ENCODE measurements around the gene AKR1B15. TPM values are rescaled to one million over a fixed set of nuclear protein-coding genes. Genes with fewer than 3 reads are reported as not detected.
"Not testable (repeated sequence)": the region's sequence is repeated elsewhere in the genome, so short reads cannot be mapped to it uniquely, and the experiment has no call there.

AKR1B15 gene
- total and polyA plus RNA-seq, 2 of the 4 experiments (the other 2 are of a cell fraction): not detected

DNA sequence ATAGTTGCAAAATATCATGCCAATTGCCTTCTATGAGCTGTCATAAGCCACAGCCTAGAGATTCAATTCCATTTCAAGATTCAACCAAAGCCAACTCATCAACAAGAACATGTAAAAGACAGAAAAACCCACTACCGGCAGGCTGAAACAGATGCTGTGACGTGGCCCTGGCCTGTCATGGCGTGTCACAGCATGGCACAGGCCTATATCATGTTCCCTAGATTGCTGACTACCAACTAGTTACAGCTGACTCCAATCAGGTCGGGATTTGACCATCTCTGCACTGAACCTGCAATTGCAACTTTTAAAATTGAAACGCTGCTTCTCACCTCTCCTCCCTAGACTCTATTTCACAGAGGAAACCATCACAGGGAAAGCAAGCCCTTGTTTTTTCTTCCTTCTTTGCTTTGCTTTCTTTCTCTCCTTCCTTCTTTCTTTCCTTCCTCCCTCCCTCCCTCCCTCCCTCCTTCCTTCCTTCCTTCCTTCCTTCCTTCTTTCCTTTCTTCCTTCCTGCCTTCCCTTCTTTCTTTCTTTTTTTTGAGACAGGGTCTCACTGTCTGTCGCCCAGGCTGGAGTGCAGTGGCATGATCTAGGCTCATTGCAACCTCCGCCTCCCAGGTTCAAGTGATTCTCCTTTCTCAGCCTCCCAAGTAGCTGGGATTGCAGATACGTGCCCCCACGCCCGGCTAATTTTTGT, 22.2 kb upstream of the AKR1B15 start:
- H3K4me3 ChIP-seq (ENCODE audit: insufficient read depth, low read depth, low read length); H4K8ac ChIP-seq (ENCODE audit: low read depth in 2 of 2, low read length in 2 of 2); H4K20me1 ChIP-seq (ENCODE audit: insufficient read depth, low read length); H3K23ac ChIP-seq (ENCODE audit: low read depth, low read length); H2BK20ac ChIP-seq (ENCODE audit: low read depth, low read length); H3K27ac ChIP-seq (ENCODE audit: insufficient read depth, low read length); H3K36me3 ChIP-seq (ENCODE audit: control insufficient read depth, insufficient read depth, low read length); H3K4me2 ChIP-seq (ENCODE audit: low read depth, low read length); dilution Hi-C loops (cut with HindIII; ENCODE audit: low sequenced_read_pairs, unreplicated experiment); H2AFZ ChIP-seq (replicated peaks; ENCODE audit: low read length, poor library complexity); DNase-seq; H2AK9ac ChIP-seq (replicated peaks; ENCODE audit: low read depth, low read length, poor library complexity); H3K56ac ChIP-seq (ENCODE audit: extremely low read depth, insufficient read depth, low read length); H3K79me1 ChIP-seq (ENCODE audit: low read depth in 1 of 2, low read length in 2 of 2); H4K91ac ChIP-seq (ENCODE audit: insufficient read depth, low read depth, low read length); ATAC-seq (ENCODE audit: low read depth); intact Hi-C loops (cut with micrococcal nuclease); H3K9ac ChIP-seq (ENCODE audit: low read depth, low read length); H2BK15ac ChIP-seq (ENCODE audit: low read depth, low read length); H3K14ac ChIP-seq (replicated peaks; ENCODE audit: low read depth, low read length); BruUV-seq (replicated peaks); H2AK5ac ChIP-seq (ENCODE audit: low read depth, low read length); POLR2A ChIA-PET (ENCODE audit: unreplicated experiment); H2BK120ac ChIP-seq (ENCODE audit: low read depth, low read length); H3K9me1 ChIP-seq (ENCODE audit: insufficient read depth, low read length); in situ Hi-C loops (cut with MboI; ENCODE audit: low sequenced_read_pairs); H3K9me3 ChIP-seq (ENCODE audit: control insufficient read depth, insufficient read depth, low read length); H2BK5ac ChIP-seq (ENCODE audit: low read depth, low read length, poor library complexity, severe bottlenecking): not testable (repeated sequence)
- Histone ChIP-seq H3K27me3 (ENCODE audit: control insufficient read depth, insufficient read depth, low read length) (peaks cover 12% of the 10 kb centered on the region), H3K4me1 (ENCODE audit: control insufficient read depth, insufficient read depth, low read length) (peaks cover 10% of the 10 kb centered on the region), H4K5ac (ENCODE audit: low read depth, low read length) (0 out of 2 replicates have a peak overlapping the region, but pooled peaks have one; percentile 30), H3K18ac (ENCODE audit: low read depth, low read length) (peak overlapping the region; percentile 37), H3K4ac (ENCODE audit: low read depth, low read length) (peak overlapping the region; percentile 2; the same call in 1 of the 2 replicates)
- CTCF ChIA-PET: interaction anchor here (1.6 kb wide), 1 partner anchor 21 kb away, joined by 6 read pairs; no protein-coding TSS in a partner anchor
- WGBS, 2 experiments (ENCODE audit: extremely low coverage in 2 of 2, insufficient read length in 1 of 2): 83% methylated on average over 3 of the region's 10 CpGs; no CpG with 5 or more reads in 1 of the 2 experiments
